Caco-2 (cell line): ENCODE measurements around the gene WDR31. TPM values are rescaled to one million over a fixed set of nuclear protein-coding genes. Genes with fewer than 3 reads are reported as not detected.

Experiments used
- BruUV-seq: library from RNA; stranded (reverse); fragments of 400-500 nt; replicated peaks from 2 replicates; lab custom pipeline; 2021; lab: Mats Ljungman, UMichigan
- CTCF ChIA-PET: fragments of 300-600 bp; sonication (Branson Sonifier 250); formaldehyde crosslinking; loops from one replicate; lab custom pipeline; 2022; ENCODE audit warnings: antibody characterized with exemption; lab: Charles Lee
- POLR2A ChIA-PET: fragments of 300-600 bp; sonication (Branson Sonifier 250); formaldehyde crosslinking; loops from one replicate; lab custom pipeline; 2022; ENCODE audit warnings: antibody characterized with exemption; lab: Charles Lee
- DNase-seq, 2 experiments: peaks; one replicate each; pipeline versions ENCODE4 v3.0.0 to v3.0.0-alpha.2; 2020 to 2022
- H3K27me3 ChIP-seq: replicated peaks from 2 replicates; pipeline ENCODE4 v1.6.0; 2011; ENCODE audit warnings: low read length; ENCODE audit not compliant: control insufficient read depth, insufficient read depth
- H3K36me3 ChIP-seq: 2 replicates; pipeline ENCODE4 v1.5.1; 2011; ENCODE audit warnings: low read length; ENCODE audit not compliant: control insufficient read depth, insufficient read depth
- H3K4me1 ChIP-seq: fragments of 250-450 bp; sonication (Bioruptor Pico); 2 replicates; pipeline ENCODE4 v1.5.1; 2020; ENCODE audit warnings: mild to moderate bottlenecking
- H3K4me3 ChIP-seq: 2 replicates; pipeline ENCODE4 v1.5.1; 2011; ENCODE audit warnings: low read depth, mild to moderate bottlenecking, control low read depth, low read length
- H3K9me3 ChIP-seq: fragments of 250-450 bp; sonication (Bioruptor Pico); 2 replicates; pipeline ENCODE4 v1.5.1; 2020; ENCODE audit warnings: mild to moderate bottlenecking, moderate library complexity
- H3K27ac Mint-ChIP-seq: one replicate; pipeline ENCODE4 v1.8.0; 2022; ENCODE audit warnings: mixed read lengths; ENCODE audit not compliant: unreplicated experiment
- H3K27me3 Mint-ChIP-seq: one replicate; pipeline ENCODE4 v1.8.0; 2022; ENCODE audit warnings: mixed read lengths; ENCODE audit not compliant: insufficient read depth, unreplicated experiment
- H3K36me3 Mint-ChIP-seq: one replicate; pipeline ENCODE4 v1.8.0; 2022; ENCODE audit warnings: mild to moderate bottlenecking, mixed read lengths; ENCODE audit not compliant: insufficient read depth, unreplicated experiment
- H3K4me1 Mint-ChIP-seq: one replicate; pipeline ENCODE4 v1.8.0; 2022; ENCODE audit warnings: low read depth, mixed read lengths; ENCODE audit not compliant: unreplicated experiment
- H3K4me3 Mint-ChIP-seq: one replicate; pipeline ENCODE4 v1.8.0; 2022; ENCODE audit warnings: mild to moderate bottlenecking, moderate library complexity, mixed read lengths; ENCODE audit not compliant: unreplicated experiment
- H3K9me3 Mint-ChIP-seq: one replicate; pipeline ENCODE4 v1.8.0; 2022; ENCODE audit warnings: mixed read lengths; ENCODE audit not compliant: unreplicated experiment
- CTCF ChIP-seq, 2 experiments: fragments of 200-600 bp in 1 of 2; IDR thresholded peaks; 1 replicate in 1 of 2; 2 replicates in 1 of 2; pipeline versions ENCODE4 v1.5.1 to v1.8.0; 2011 to 2022; ENCODE audit warnings: antibody characterized with exemption in 1 of 2, control low read depth in 1 of 2, inconsistent platforms in 1 of 2, low read depth in 1 of 2, low read length in 1 of 2, mild to moderate bottlenecking in 1 of 2, moderate library complexity in 1 of 2; ENCODE audit not compliant: insufficient read depth in 1 of 2, severe bottlenecking in 1 of 2, unreplicated experiment in 1 of 2
- intact Hi-C: fragments of 100-400 bp; cut with micrococcal nuclease; formaldehyde crosslinking; loops from one replicate; pipeline ENCODE4 v1.10.0; 2022; ENCODE audit not compliant: unreplicated experiment
- total RNA-seq: library from RNA; stranded (reverse); gene quantifications from 2 replicates; pipeline ENCODE4 v1.2.3, GENCODE V29; 2022

The WDR31 gene
- total RNA-seq, 1 experiment from 2014 or later = 1.9 TPM

- no peak for TF ChIP-seq CTCF (IDR thresholded peaks at IDR 0.05; ENCODE audit: insufficient read depth in 1 of 2, low read depth in 1 of 2, low read length in 1 of 2, severe bottlenecking in 1 of 2, unreplicated experiment in 1 of 2)
- DNase-seq = no peak
- BruUV-seq = no TSS peak
- ChIA-PET POLR2A (no interaction called here), CTCF (no interaction called here)
- Mint-ChIP-seq H3K27me3 (no peaks in the 10 kb centered on the region), H3K4me1 (no peaks in the 10 kb centered on the region), H3K27ac (no peak overlapping the region), H3K9me3 (no peaks in the 10 kb centered on the region), H3K4me3 (no peak overlapping the region), H3K36me3 (no peaks in the 10 kb centered on the region)
- H3K36me3 ChIP-seq = no peaks in the 10 kb centered on the region
- no peak overlapping the region for H3K4me3 ChIP-seq
- intact Hi-C loops = no loop called here
- H3K9me3 ChIP-seq = no peaks in the 10 kb centered on the region
- no peaks in the 10 kb centered on the region for H3K27me3 ChIP-seq
- no peaks in the 10 kb centered on the region for H3K4me1 ChIP-seq
Observed at GRCh38 chr9:113313261-113313660, 26.8 kb downstream of the WDR31 start.

GRCh38 chr9:113311961-113312360 is 28.1 kb downstream of the WDR31 start:
- H3K9me3 ChIP-seq = no peaks in the 10 kb centered on the region
- no peaks in the 10 kb centered on the region for H3K27me3 ChIP-seq
- no peaks in the 10 kb centered on the region for H3K4me1 ChIP-seq
- intact Hi-C loops = no loop called here
- H3K4me3 ChIP-seq = no peak overlapping the region
- no peak for DNase-seq
- no TSS peak for BruUV-seq
- no peaks in the 10 kb centered on the region for H3K9me3 Mint-ChIP-seq
- no peak overlapping the region for H3K27ac Mint-ChIP-seq
- H3K36me3 Mint-ChIP-seq = no peaks in the 10 kb centered on the region
- H3K36me3 ChIP-seq = no peaks in the 10 kb centered on the region
- CTCF ChIA-PET = no interaction called here
- H3K27me3 Mint-ChIP-seq = no peaks in the 10 kb centered on the region
- no peaks in the 10 kb centered on the region for H3K4me1 Mint-ChIP-seq
- no peak for TF ChIP-seq CTCF (IDR thresholded peaks at IDR 0.05; ENCODE audit: insufficient read depth in 1 of 2, low read depth in 1 of 2, low read length in 1 of 2, severe bottlenecking in 1 of 2, unreplicated experiment in 1 of 2)
- POLR2A ChIA-PET = no interaction called here
- no peak overlapping the region for H3K4me3 Mint-ChIP-seq

GRCh38 chr9:113310538-113310937 is 29.5 kb downstream of the WDR31 start:
- Mint-ChIP-seq H3K36me3 (no peaks in the 10 kb centered on the region), H3K27ac (no peak overlapping the region), H3K4me1 (no peaks in the 10 kb centered on the region), H3K27me3 (no peaks in the 10 kb centered on the region), H3K4me3 (no peak overlapping the region), H3K9me3 (no peaks in the 10 kb centered on the region)
- no peak for TF ChIP-seq CTCF (IDR thresholded peaks at IDR 0.05; ENCODE audit: insufficient read depth in 1 of 2, low read depth in 1 of 2, low read length in 1 of 2, severe bottlenecking in 1 of 2, unreplicated experiment in 1 of 2)
- no TSS peak for BruUV-seq
- Histone ChIP-seq H3K4me1 (no peaks in the 10 kb centered on the region), H3K4me3 (no peak overlapping the region), H3K36me3 (no peaks in the 10 kb centered on the region), H3K27me3 (no peaks in the 10 kb centered on the region), H3K9me3 (no peaks in the 10 kb centered on the region)
- CTCF ChIA-PET = no interaction called here
- POLR2A ChIA-PET = no interaction called here
- intact Hi-C loops = no loop called here
- no peak for DNase-seq
